MM.1S (cell line): ENCODE measurements around the gene WDR5B.

Source experiments
- DNase-seq: peaks from one replicate; pipeline ENCODE4 v3.0.0-alpha.2; 2015
- H2AFZ ChIP-seq: fragments of 300-600 bp; sonication (generic); 2 replicates; pipeline ENCODE4 v1.6.0; 2016; ENCODE audit warnings: antibody characterized with exemption, low read length
- H3F3A ChIP-seq: fragments of 300-600 bp; sonication (generic); 2 replicates; pipeline ENCODE4 v1.6.1; 2016; ENCODE audit warnings: mild to moderate bottlenecking, antibody characterized with exemption, low read length, moderate library complexity, mixed read lengths; ENCODE audit not compliant: insufficient read depth
- H3K27ac ChIP-seq: fragments of 300-600 bp; sonication (generic); 2 replicates; pipeline ENCODE4 v1.5.1; 2016; ENCODE audit warnings: mild to moderate bottlenecking, low read length
- H3K27me3 ChIP-seq: fragments of 300-600 bp; sonication (generic); replicated peaks from 2 replicates; pipeline ENCODE4 v1.6.0; 2016; ENCODE audit warnings: low read length; ENCODE audit not compliant: insufficient read depth
- H3K36me3 ChIP-seq: fragments of 300-600 bp; sonication (generic); replicated peaks from 2 replicates; pipeline ENCODE4 v1.6.1; 2016; ENCODE audit warnings: mild to moderate bottlenecking, low read length, mixed read lengths; ENCODE audit not compliant: insufficient read depth
- H3K4me1 ChIP-seq: fragments of 300-600 bp; sonication (generic); 2 replicates; pipeline ENCODE4 v1.6.1; 2016; ENCODE audit warnings: low read length, mixed read lengths
- H3K4me2 ChIP-seq: fragments of 300-600 bp; sonication (generic); 2 replicates; pipeline ENCODE4 v1.6.0; 2016; ENCODE audit warnings: low read depth, low read length
- H3K4me3 ChIP-seq: fragments of 300-600 bp; sonication (generic); 2 replicates; pipeline ENCODE4 v1.5.1; 2016; ENCODE audit warnings: low read length, mixed read lengths
- H3K79me2 ChIP-seq: fragments of 300-600 bp; sonication (generic); 2 replicates; pipeline ENCODE4 v1.6.1; 2016; ENCODE audit warnings: mixed run types, low read length, mixed read lengths
- H3K9ac ChIP-seq: fragments of 300-600 bp; sonication (generic); 2 replicates; pipeline ENCODE4 v1.6.1; 2016; ENCODE audit warnings: low read length, mixed read lengths
- H3K9me2 ChIP-seq: fragments of 300-600 bp; sonication (generic); replicated peaks from 2 replicates; pipeline ENCODE4 v1.6.1; 2016; ENCODE audit warnings: mild to moderate bottlenecking, low read length, mixed read lengths; ENCODE audit not compliant: insufficient read depth
- H3K9me3 ChIP-seq: fragments of 300-600 bp; sonication (generic); replicated peaks from 2 replicates; pipeline ENCODE4 v1.6.1; 2016; ENCODE audit warnings: mild to moderate bottlenecking, low read length, mixed read lengths; ENCODE audit not compliant: insufficient read depth
- H4K20me1 ChIP-seq: fragments of 300-600 bp; sonication (generic); 2 replicates; pipeline ENCODE4 v1.6.1; 2016; ENCODE audit warnings: mild to moderate bottlenecking, low read length, moderate library complexity, mixed read lengths; ENCODE audit not compliant: insufficient read depth
- EZH2 ChIP-seq: fragments of 300-600 bp; sonication (generic); optimal IDR thresholded peaks from 2 replicates; pipeline ENCODE3; 2017; ENCODE audit warnings: low read depth, mild to moderate bottlenecking, antibody characterized with exemption, low read length, mixed read lengths
- EZH2phosphoT487 ChIP-seq: fragments of 300-600 bp; sonication (generic); IDR thresholded peaks from 2 replicates; pipeline ENCODE4 v1.6.1; 2018; ENCODE audit warnings: antibody characterized with exemption, low read length
- TF ChIP-seq, protein P1 (sequence below): fragments of 300-600 bp; sonication (generic); IDR thresholded peaks from 2 replicates; pipeline ENCODE4 v1.5.1; 2016; ENCODE audit warnings: antibody characterized with exemption, low read length, mixed read lengths

Gene WDR5B

DNA sequence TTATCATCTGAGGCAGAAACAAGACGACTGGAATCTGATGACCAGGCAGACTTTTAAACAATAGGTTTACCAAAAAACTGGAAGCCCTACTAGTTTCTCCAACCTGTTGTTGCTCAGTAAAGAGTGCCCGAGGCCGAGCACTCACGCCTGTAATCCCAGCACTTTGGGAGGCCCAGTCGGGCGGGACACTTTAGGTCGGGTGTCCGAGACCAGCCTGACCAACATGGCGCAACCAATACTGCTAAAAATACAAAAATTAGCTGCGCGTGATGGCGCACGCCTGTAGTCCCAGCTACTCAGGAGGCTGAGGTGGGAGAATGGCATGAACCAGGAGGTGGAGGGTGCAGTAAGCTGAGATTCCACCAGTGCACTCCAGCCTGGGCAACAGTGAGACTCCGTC lies 1.1 kb upstream of the WDR5B start:
- H3K4me3 ChIP-seq, result peak overlapping the region; percentile 76

DNA sequence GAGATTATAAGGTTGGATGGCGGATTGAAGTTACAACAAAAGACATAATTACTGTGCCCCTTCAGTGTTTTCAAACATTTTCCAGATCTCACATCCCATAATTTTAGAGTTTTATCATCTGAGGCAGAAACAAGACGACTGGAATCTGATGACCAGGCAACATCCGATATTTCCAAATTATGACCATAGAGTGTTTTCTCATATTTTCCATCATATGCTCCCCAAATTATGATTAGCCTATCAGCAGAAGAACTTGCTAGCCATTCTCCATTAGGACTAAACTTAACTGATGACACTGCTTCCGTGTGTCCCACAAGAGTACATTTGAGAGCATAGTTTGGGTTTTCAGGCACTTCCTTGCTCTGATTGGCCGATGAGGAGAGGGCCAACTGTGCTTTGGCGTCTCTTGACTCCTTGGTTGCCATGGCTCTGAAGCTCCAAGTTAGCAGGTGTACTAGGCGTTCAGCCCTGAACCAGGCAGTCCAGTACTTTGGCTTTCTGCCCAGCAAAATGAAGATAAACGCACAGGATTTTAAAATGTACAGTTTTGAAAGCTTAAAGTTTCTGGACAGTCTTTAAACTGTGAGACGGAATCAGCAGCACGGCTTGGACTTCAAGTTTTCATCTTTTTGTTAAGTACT lies 638 bp downstream of the WDR5B start:
- Histone ChIP-seq H2AFZ (peak overlapping the region; percentile 63), H3K9ac (peak overlapping the region; percentile 88), H3K9me3 (no peaks in the 10 kb centered on the region), H4K20me1 (no peaks in the 10 kb centered on the region), H3F3A (peaks cover 24% of the 10 kb centered on the region), H3K27ac (peak overlapping the region; percentile 97), H3K79me2 (peaks cover 36% of the 10 kb centered on the region), H3K36me3 (no peaks in the 10 kb centered on the region), H3K4me3 (peak overlapping the region; percentile 76), H3K4me2 (peak overlapping the region; percentile 85), H3K27me3 (no peaks in the 10 kb centered on the region), H3K9me2 (no peaks in the 10 kb centered on the region), H3K4me1 (peaks cover 7% of the 10 kb centered on the region)
- DNase-seq, result peak; percentile 84
- TF ChIP-seq, protein P1, sequence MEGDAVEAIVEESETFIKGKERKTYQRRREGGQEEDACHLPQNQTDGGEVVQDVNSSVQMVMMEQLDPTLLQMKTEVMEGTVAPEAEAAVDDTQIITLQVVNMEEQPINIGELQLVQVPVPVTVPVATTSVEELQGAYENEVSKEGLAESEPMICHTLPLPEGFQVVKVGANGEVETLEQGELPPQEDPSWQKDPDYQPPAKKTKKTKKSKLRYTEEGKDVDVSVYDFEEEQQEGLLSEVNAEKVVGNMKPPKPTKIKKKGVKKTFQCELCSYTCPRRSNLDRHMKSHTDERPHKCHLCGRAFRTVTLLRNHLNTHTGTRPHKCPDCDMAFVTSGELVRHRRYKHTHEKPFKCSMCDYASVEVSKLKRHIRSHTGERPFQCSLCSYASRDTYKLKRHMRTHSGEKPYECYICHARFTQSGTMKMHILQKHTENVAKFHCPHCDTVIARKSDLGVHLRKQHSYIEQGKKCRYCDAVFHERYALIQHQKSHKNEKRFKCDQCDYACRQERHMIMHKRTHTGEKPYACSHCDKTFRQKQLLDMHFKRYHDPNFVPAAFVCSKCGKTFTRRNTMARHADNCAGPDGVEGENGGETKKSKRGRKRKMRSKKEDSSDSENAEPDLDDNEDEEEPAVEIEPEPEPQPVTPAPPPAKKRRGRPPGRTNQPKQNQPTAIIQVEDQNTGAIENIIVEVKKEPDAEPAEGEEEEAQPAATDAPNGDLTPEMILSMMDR, result no peak

More for the DNA sequence above, 1.1 kb upstream of the WDR5B start:
- Histone ChIP-seq H3K4me2 (peak overlapping the region; percentile 88), H3K36me3 (no peaks in the 10 kb centered on the region), H3K4me1 (peaks cover 7% of the 10 kb centered on the region), H2AFZ (peak overlapping the region; percentile 70), H3K9ac (peak overlapping the region; percentile 88), H3K79me2 (peaks cover 39% of the 10 kb centered on the region), H3K9me3 (no peaks in the 10 kb centered on the region), H4K20me1 (no peaks in the 10 kb centered on the region), H3K27me3 (no peaks in the 10 kb centered on the region), H3F3A (peaks cover 27% of the 10 kb centered on the region), H3K27ac (peak overlapping the region; percentile 97), H3K9me2 (no peaks in the 10 kb centered on the region)
- no peak for DNase-seq
- no peak for TF ChIP-seq EZH2phosphoT487
- no peak for TF ChIP-seq EZH2
- TF ChIP-seq, protein P1, result no peak

GRCh38 chr3:122414391-122414790 lies 1.5 kb downstream of the WDR5B start:
- no peaks in the 10 kb centered on the region for H3K27me3 ChIP-seq
- no peaks in the 10 kb centered on the region for H3K9me2 ChIP-seq
- peak overlapping the region; percentile 97; the same call in 1 of the 2 replicates for H3K27ac ChIP-seq
- H4K20me1 ChIP-seq, result no peaks in the 10 kb centered on the region
- H2AFZ ChIP-seq, result no peak overlapping the region
- no peaks in the 10 kb centered on the region for H3K9me3 ChIP-seq
- H3K36me3 ChIP-seq, result no peaks in the 10 kb centered on the region
- peaks cover 7% of the 10 kb centered on the region for H3K4me1 ChIP-seq
- peak overlapping the region; percentile 85 for H3K4me2 ChIP-seq
- TF ChIP-seq, protein P1, result no peak
- TF ChIP-seq EZH2 (no peak), EZH2phosphoT487 (no peak)
- DNase-seq, result no peak
- H3F3A ChIP-seq, result peaks cover 24% of the 10 kb centered on the region
- H3K4me3 ChIP-seq, result peak overlapping the region; percentile 76
- H3K79me2 ChIP-seq, result peaks cover 36% of the 10 kb centered on the region
- H3K9ac ChIP-seq, result peak overlapping the region; percentile 88; the same call in 1 of the 2 replicates
